Lung (tissue), 12 donors: ENCODE results near the gene ZBTB9. TPM values are rescaled to one million over a fixed set of nuclear protein-coding genes. Genes with fewer than 3 reads are reported as not detected.

Experiments
- ATAC-seq: fragments of 200-7000 bp; cut with Tn5 transposase; one replicate; pipeline ENCODE4 v1.9.1; 2020; ENCODE audit warnings: moderate number of reproducible peaks; ENCODE audit not compliant: insufficient read depth, low FRiP score
- DNase-seq, 3 donors: peaks; one replicate each; pipeline ENCODE4 v3.0.0-alpha.2; 2013 to 2017
- H3K27ac ChIP-seq, 2 donors: one replicate each; pipeline ENCODE4 v1.5.1; 2013; ENCODE audit warnings: mild to moderate bottlenecking in 2 of 2, moderate library complexity in 2 of 2, control low read depth in 1 of 2, inconsistent platforms in 1 of 2, low read depth in 1 of 2, low read length in 1 of 2
- H3K27me3 ChIP-seq, 3 donors: one replicate each; pipeline ENCODE4 v1.5.1; 2013; ENCODE audit warnings: low read length in 2 of 3; ENCODE audit not compliant: control insufficient read depth in 3 of 3, insufficient read depth in 3 of 3
- H3K36me3 ChIP-seq, 4 donors: one replicate each; pipeline ENCODE4 v1.5.1; 2013; ENCODE audit warnings: low read length in 4 of 4, mild to moderate bottlenecking in 1 of 4, moderate library complexity in 1 of 4; ENCODE audit not compliant: control insufficient read depth in 4 of 4, insufficient read depth in 4 of 4
- H3K4me1 ChIP-seq, 5 donors: one replicate each; pipeline ENCODE4 v1.5.1; 2013; ENCODE audit warnings: low read length in 5 of 5, mild to moderate bottlenecking in 2 of 5, moderate library complexity in 1 of 5; ENCODE audit not compliant: control insufficient read depth in 5 of 5, insufficient read depth in 5 of 5
- H3K4me3 ChIP-seq: one replicate; pipeline ENCODE4 v1.5.1; 2013; ENCODE audit warnings: mild to moderate bottlenecking, control low read depth, moderate library complexity
- H3K9ac ChIP-seq, 2 donors: one replicate each; pipeline ENCODE4 v1.5.1; 2013; ENCODE audit warnings: low read length in 2 of 2, control low read depth in 1 of 2; ENCODE audit not compliant: insufficient read depth in 1 of 2
- H3K9me3 ChIP-seq, 4 donors: one replicate each; pipeline ENCODE4 v1.5.1; 2013; ENCODE audit warnings: low read length in 3 of 4, mild to moderate bottlenecking in 1 of 4, moderate library complexity in 1 of 4; ENCODE audit not compliant: control insufficient read depth in 4 of 4, insufficient read depth in 3 of 4
- WGBS, 2 donors: extraction: QIAGEN DNeasy Blood & Tissue Kit; methylation state at CpG; one replicate each; pipeline ENCODE4 v1.1.7; 2013; 5-methylcytosine and 5-hydroxymethylcytosine counted together
- polyA plus RNA-seq, 2 donors: library from polyadenylated mRNA; stranded (reverse); fragments of 200-250 nt; gene quantifications; one replicate each; pipeline ENCODE4 v1.2.1, GENCODE V29; 2013
- total RNA-seq, 2 donors: library from RNA; depleted of rRNA in 1 of 2; stranded (reverse); fragments of >200 nt in 1 of 2; gene quantifications; one replicate each; pipeline ENCODE4 v1.2.1, GENCODE V29; 2014 to 2021
- TF ChIP-seq, protein P1 (sequence below): IDR thresholded peaks from 2 replicates; pipeline ENCODE4 v1.5.1; 2012; ENCODE audit warnings: mild to moderate bottlenecking; ENCODE audit errors: control extremely low read depth, extremely low read depth
- donor health status: control.
- donor health status: control.
- donor health status: Bipolar disorder and iron deficiency.
- donor health status: healthy.
- donor health status: DM: yes; HTN: yes; CAD: no.

ZBTB9 gene
- total and polyA plus RNA-seq, 4 donors = 4.0 to 7.9 (median 4.5) TPM

- no peak overlapping the region for H3K27ac ChIP-seq
- H3K9ac ChIP-seq = no peak overlapping the region
- no peaks in the 10 kb centered on the region for H3K36me3 ChIP-seq
- ATAC-seq = no peak
- no peaks in the 10 kb centered on the region for H3K27me3 ChIP-seq
- H3K9me3 ChIP-seq = no peaks in the 10 kb centered on the region
- 95 to 98% methylated on average over 4 of the region's 4 CpGs for WGBS, 2 donors
- DNase-seq = no peak
- no peaks in the 10 kb centered on the region for H3K4me1 ChIP-seq
- TF ChIP-seq, protein P1, sequence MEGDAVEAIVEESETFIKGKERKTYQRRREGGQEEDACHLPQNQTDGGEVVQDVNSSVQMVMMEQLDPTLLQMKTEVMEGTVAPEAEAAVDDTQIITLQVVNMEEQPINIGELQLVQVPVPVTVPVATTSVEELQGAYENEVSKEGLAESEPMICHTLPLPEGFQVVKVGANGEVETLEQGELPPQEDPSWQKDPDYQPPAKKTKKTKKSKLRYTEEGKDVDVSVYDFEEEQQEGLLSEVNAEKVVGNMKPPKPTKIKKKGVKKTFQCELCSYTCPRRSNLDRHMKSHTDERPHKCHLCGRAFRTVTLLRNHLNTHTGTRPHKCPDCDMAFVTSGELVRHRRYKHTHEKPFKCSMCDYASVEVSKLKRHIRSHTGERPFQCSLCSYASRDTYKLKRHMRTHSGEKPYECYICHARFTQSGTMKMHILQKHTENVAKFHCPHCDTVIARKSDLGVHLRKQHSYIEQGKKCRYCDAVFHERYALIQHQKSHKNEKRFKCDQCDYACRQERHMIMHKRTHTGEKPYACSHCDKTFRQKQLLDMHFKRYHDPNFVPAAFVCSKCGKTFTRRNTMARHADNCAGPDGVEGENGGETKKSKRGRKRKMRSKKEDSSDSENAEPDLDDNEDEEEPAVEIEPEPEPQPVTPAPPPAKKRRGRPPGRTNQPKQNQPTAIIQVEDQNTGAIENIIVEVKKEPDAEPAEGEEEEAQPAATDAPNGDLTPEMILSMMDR = no peak
- H3K4me3 ChIP-seq = no peak overlapping the region
Measured at GRCh38 chr6:33466075-33466735, 11.8 kb downstream of the ZBTB9 start.

DNA sequence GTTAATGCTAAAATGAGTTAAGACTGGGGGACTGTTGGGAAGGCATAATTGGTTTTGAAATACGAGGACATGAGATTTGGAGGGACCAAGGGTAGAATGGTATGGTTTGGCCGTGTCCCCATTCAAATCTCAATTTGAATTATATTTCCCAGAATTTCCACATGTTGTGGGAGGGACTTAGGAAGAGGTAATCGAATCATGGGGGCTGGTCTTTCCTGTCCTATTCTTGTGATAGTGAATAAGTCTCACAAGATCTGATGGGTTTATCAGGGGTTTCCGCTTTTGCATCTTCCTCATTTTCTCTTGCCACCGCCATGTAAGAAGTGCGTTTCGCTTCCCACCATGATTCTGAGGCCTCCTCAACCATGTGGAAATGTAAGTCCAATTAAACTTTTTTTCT is 12.7 kb downstream of the ZBTB9 start:
- Histone ChIP-seq H3K4me3 (no peak overlapping the region), H3K9me3 (no peaks in the 10 kb centered on the region), H3K36me3 (no peaks in the 10 kb centered on the region), H3K4me1 (no peaks in the 10 kb centered on the region), H3K27me3 (no peaks in the 10 kb centered on the region), H3K9ac (no peak overlapping the region), H3K27ac (no peak overlapping the region)
- ATAC-seq (no peak), DNase-seq (no peak)
- TF ChIP-seq, protein P1 = no peak
- WGBS, 2 donors = 81 to 88% methylated on average over 7 of the region's 7 CpGs

DNA sequence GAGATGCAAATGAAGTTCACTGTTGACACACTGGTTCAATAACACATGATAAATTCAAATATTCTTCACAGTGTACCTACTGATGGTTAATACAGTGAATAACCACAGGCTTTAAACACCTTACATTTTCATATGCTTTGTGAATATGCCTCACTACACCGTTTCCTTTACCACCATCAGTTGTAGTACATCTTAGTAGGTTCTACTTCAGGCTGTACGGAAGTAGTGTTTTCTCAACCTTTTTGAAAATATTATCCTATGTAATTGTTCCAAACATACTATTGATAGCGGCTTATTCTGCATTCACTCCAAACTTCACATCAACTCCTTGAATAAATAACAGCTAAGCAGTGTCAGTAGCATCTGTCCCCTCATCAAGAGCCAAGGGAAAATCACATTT is 15.3 kb downstream of the ZBTB9 start:
- TF ChIP-seq, protein P1 = no peak
- no peaks in the 10 kb centered on the region for H3K36me3 ChIP-seq
- WGBS, 2 donors = 85 to 88% methylated on average over 3 of the region's 3 CpGs
- H3K4me3 ChIP-seq = no peak overlapping the region
- H3K4me1 ChIP-seq = no peaks in the 10 kb centered on the region
- ATAC-seq (no peak), DNase-seq (no peak)
- no peaks in the 10 kb centered on the region for H3K27me3 ChIP-seq
- H3K9me3 ChIP-seq = no peaks in the 10 kb centered on the region
- H3K27ac ChIP-seq = no peak overlapping the region
- H3K9ac ChIP-seq = no peak overlapping the region

- Histone ChIP-seq H3K36me3 (no peaks in the 10 kb centered on the region), H3K27me3 (no peaks in the 10 kb centered on the region), H3K4me3 (no peak overlapping the region), H3K4me1 (no peaks in the 10 kb centered on the region), H3K9me3 (no peaks in the 10 kb centered on the region), H3K9ac (no peak overlapping the region), H3K27ac (no peak overlapping the region)
- 68 to 86% methylated on average over 3 of the region's 3 CpGs for WGBS, 2 donors
- ATAC-seq (no peak), DNase-seq (no peak)
- TF ChIP-seq, protein P1 = no peak
Measured at GRCh38 chr6:33477864-33478263, 23.5 kb downstream of the ZBTB9 start.
